ENCODE measurements around the gene SCAP.

The SCAP gene

GRCh38 chr3:47412842-47413520, 62.8 kb downstream of the SCAP start:
- no peak for DNase-seq (ENCODE audit: extremely low read depth, insufficient read length)
- no peak for TF ChIP-seq CTCF (IDR thresholded peaks at IDR 0.05; ENCODE audit: insufficient read depth, low read length, poor library complexity, severe bottlenecking)
- H3K36me3 ChIP-seq (ENCODE audit: control insufficient read depth, insufficient read depth, low read length), result peaks cover 56% of the 10 kb centered on the region
- no peak overlapping the region for H3K4me3 ChIP-seq (replicated peaks; ENCODE audit: low read depth, low read length)
- H3K27me3 ChIP-seq (replicated peaks; ENCODE audit: control insufficient read depth, insufficient read depth, low read length), result no peaks in the 10 kb centered on the region

GRCh38 chr3:47412453-47412756, 63.3 kb downstream of the SCAP start:
- Histone ChIP-seq H3K36me3 (ENCODE audit: control insufficient read depth, insufficient read depth, low read length) (peaks cover 56% of the 10 kb centered on the region), H3K4me3 (replicated peaks; ENCODE audit: low read depth, low read length) (no peak overlapping the region), H3K27me3 (replicated peaks; ENCODE audit: control insufficient read depth, insufficient read depth, low read length) (no peaks in the 10 kb centered on the region)
- no peak for TF ChIP-seq CTCF (IDR thresholded peaks at IDR 0.05; ENCODE audit: insufficient read depth, low read length, poor library complexity, severe bottlenecking)
- DNase-seq (ENCODE audit: extremely low read depth, insufficient read length), result no peak

GRCh38 chr3:47411696-47412452, 63.9 kb downstream of the SCAP start:
- no peak for DNase-seq (ENCODE audit: extremely low read depth, insufficient read length)
- TF ChIP-seq CTCF (IDR thresholded peaks at IDR 0.05; ENCODE audit: insufficient read depth, low read length, poor library complexity, severe bottlenecking), result no peak
- Histone ChIP-seq H3K36me3 (ENCODE audit: control insufficient read depth, insufficient read depth, low read length) (peaks cover 58% of the 10 kb centered on the region), H3K27me3 (replicated peaks; ENCODE audit: control insufficient read depth, insufficient read depth, low read length) (no peaks in the 10 kb centered on the region), H3K4me3 (replicated peaks; ENCODE audit: low read depth, low read length) (no peak overlapping the region)

GRCh38 chr3:47410801-47411646, 64.7 kb downstream of the SCAP start:
- Histone ChIP-seq H3K36me3 (ENCODE audit: control insufficient read depth, insufficient read depth, low read length) (peaks cover 61% of the 10 kb centered on the region), H3K27me3 (replicated peaks; ENCODE audit: control insufficient read depth, insufficient read depth, low read length) (no peaks in the 10 kb centered on the region), H3K4me3 (replicated peaks; ENCODE audit: low read depth, low read length) (no peak overlapping the region)
- TF ChIP-seq CTCF (IDR thresholded peaks at IDR 0.05; ENCODE audit: insufficient read depth, low read length, poor library complexity, severe bottlenecking), result no peak
- DNase-seq (ENCODE audit: extremely low read depth, insufficient read length), result no peak

- Histone ChIP-seq H3K27me3 (replicated peaks; ENCODE audit: control insufficient read depth, insufficient read depth, low read length) (no peaks in the 10 kb centered on the region), H3K4me3 (replicated peaks; ENCODE audit: low read depth, low read length) (no peak overlapping the region), H3K36me3 (ENCODE audit: control insufficient read depth, insufficient read depth, low read length) (peaks cover 54% of the 10 kb centered on the region)
- TF ChIP-seq CTCF (IDR thresholded peaks at IDR 0.05; ENCODE audit: insufficient read depth, low read length, poor library complexity, severe bottlenecking), result no peak
- no peak for DNase-seq (ENCODE audit: extremely low read depth, insufficient read length)
Observed at GRCh38 chr3:47410417-47410720, 65.4 kb downstream of the SCAP start.

All from GM06990 (cell line).